Measurements from ENCODE around the gene EYA2.

- TF ChIP-seq CTCF (IDR thresholded peaks at IDR 0.05): no peak
- no peak for TF ChIP-seq POLR2A (IDR thresholded peaks at IDR 0.05)
Measured at GRCh38 chr20:46895906-46896242, 1.2 kb downstream of the EYA2 start.
